Kidney (tissue), 22 donors: ENCODE measurements around the gene DNAJB7. TPM values are rescaled to one million over a fixed set of nuclear protein-coding genes. Genes with fewer than 3 reads are reported as not detected.

Source experiments
- DNase-seq, 5 donors: peaks; one replicate each; pipeline ENCODE4 v3.0.0-alpha.2; 2013 to 2020
- FAIRE-seq: peaks from 2 replicates; lab custom pipeline; 2012; peaks lifted over from hg19 to GRCh38; lab: Jason Lieb, UNC
- H3K27ac ChIP-seq, 2 donors: one replicate each; pipeline ENCODE4 v1.7.0; 2013; ENCODE audit warnings: low read depth in 2 of 2, low read length in 2 of 2, inconsistent platforms in 1 of 2
- H3K27me3 ChIP-seq: one replicate; pipeline ENCODE4 v1.7.1; 2013; ENCODE audit warnings: low read length, inconsistent platforms; ENCODE audit not compliant: control insufficient read depth, insufficient read depth
- H3K36me3 ChIP-seq, 3 donors: one replicate each; pipeline versions ENCODE4 v1.7.0 to v1.7.1; 2013; ENCODE audit warnings: low read length in 3 of 3, control low read depth in 1 of 3, inconsistent platforms in 1 of 3; ENCODE audit not compliant: insufficient read depth in 3 of 3, control insufficient read depth in 2 of 3
- H3K4me1 ChIP-seq, 3 donors: one replicate each; pipeline versions ENCODE4 v1.7.0 to v1.7.1; 2013; ENCODE audit warnings: low read length in 3 of 3, inconsistent platforms in 1 of 3, low read depth in 1 of 3; ENCODE audit not compliant: control insufficient read depth in 2 of 3, insufficient read depth in 2 of 3
- H3K4me3 ChIP-seq, 3 donors: one replicate each; pipeline versions ENCODE4 v1.7.0 to v1.8.1; 2013; ENCODE audit warnings: low read length in 3 of 3, control low read depth in 1 of 3, inconsistent platforms in 1 of 3
- H3K9ac ChIP-seq, 3 donors: one replicate each; pipeline versions ENCODE4 v1.7.0 to v1.7.1; 2013; ENCODE audit warnings: low read length in 3 of 3, control low read depth in 1 of 3, inconsistent platforms in 1 of 3
- H3K9me3 ChIP-seq, 3 donors: one replicate each; pipeline versions ENCODE4 v1.7.0 to v1.7.1; 2013; ENCODE audit warnings: low read length in 3 of 3, control low read depth in 1 of 3, inconsistent platforms in 1 of 3; ENCODE audit not compliant: control insufficient read depth in 2 of 3, insufficient read depth in 1 of 3
- CTCF ChIP-seq: IDR thresholded peaks from 3 replicates; pipeline ENCODE4 v1.5.1; 2012; ENCODE audit warnings: mild to moderate bottlenecking, moderate library complexity, borderline replicate concordance; ENCODE audit not compliant: insufficient read depth; ENCODE audit errors: extremely low read depth
- intact Hi-C: fragments of 100-400 bp; cut with DNase I; formaldehyde crosslinking; loops from one replicate; pipeline ENCODE4 v1.11.1; 2022
- long read RNA-seq, 10 donors: library from polyadenylated mRNA in 1 of 10; unstranded in 1 of 10; transcript quantifications; one replicate each; pipeline ENCODE4 v2.0.0 and lab custom pipeline, GENCODE V29; 2021 to 2026
- polyA plus RNA-seq: library from polyadenylated mRNA; stranded (reverse); fragments of 350-450 nt; fragmentation: Illumina TruSeq; extraction: RNeasy Lipid Tissue Mini Kit (QIAGEN cat#74804); gene quantifications from one replicate; pipeline ENCODE4 v1.2.3, GENCODE V29; 2014; ENCODE audit warnings: low read depth, low replicate concordance; ENCODE audit not compliant: insufficient read depth
- total RNA-seq: library from RNA; stranded (reverse); fragmentation: NEBNext Ultra II Directional; extraction: Animal tissue kit (Norgen Biotek cat#: 25700); gene quantifications from one replicate; pipeline ENCODE4 v1.2.1, GENCODE V29; 2021
- donor health status: control.
- donor health status: control.
- donor health status: control.
- donor health status: control.
- donor health status: control.
- donor health status: DM: yes; HTN: yes; CAD: no.
- donor health status: Normal renal cell carcinoma (clear cell type).

The DNAJB7 gene
- total RNA-seq (not detected), polyA plus RNA-seq (not detected)
- long read RNA-seq, donor 1, partial matches to known transcripts, result 0 of 4 reads
- long read RNA-seq, donor 1, other reads (novel, unspliced or antisense), result 0 of 4 reads
- long read RNA-seq, donor 2, transcript DNAJB7-201 (1 exons, 2,578 nt), result major isoform, 5 of 5 reads
- long read RNA-seq, donor 2, partial matches to known transcripts, result 0 of 5 reads
- long read RNA-seq, donor 2, other reads (novel, unspliced or antisense), result 0 of 5 reads
- long read RNA-seq, donor 3, transcript DNAJB7-201 (1 exons, 2,578 nt), result major isoform, 5 of 5 reads
- long read RNA-seq, donor 3, partial matches to known transcripts, result 0 of 5 reads
- long read RNA-seq, donor 3, other reads (novel, unspliced or antisense), result 0 of 5 reads
- long read RNA-seq, donor 4, partial matches to known transcripts, result 0 of 3 reads
- long read RNA-seq, donor 4, other reads (novel, unspliced or antisense), result 0 of 3 reads
- long read RNA-seq, donor 5, result 0 reads
- long read RNA-seq, donor 6, transcript DNAJB7-201 (1 exons, 2,578 nt), result major isoform, 20 of 20 reads
- long read RNA-seq, donor 6, partial matches to known transcripts, result 0 of 20 reads
- long read RNA-seq, donor 6, other reads (novel, unspliced or antisense), result 0 of 20 reads
- long read RNA-seq, donor 7, partial matches to known transcripts, result 0 of 3 reads
- long read RNA-seq, donor 7, other reads (novel, unspliced or antisense), result 0 of 3 reads
- long read RNA-seq, donor 8, partial matches to known transcripts, result 0 of 2 reads
- long read RNA-seq, donor 8, other reads (novel, unspliced or antisense), result 0 of 2 reads
- long read RNA-seq, donor 9, partial matches to known transcripts, result 0 of 1 reads
- long read RNA-seq, donor 9, other reads (novel, unspliced or antisense), result 0 of 1 reads
- long read RNA-seq, donor 10, transcript DNAJB7-201 (1 exons, 2,578 nt), result major isoform, 7 of 7 reads
- long read RNA-seq, donor 10, partial matches to known transcripts, result 0 of 7 reads
- long read RNA-seq, donor 10, other reads (novel, unspliced or antisense), result 0 of 7 reads

- FAIRE-seq (no peak), DNase-seq (no peak)
- Histone ChIP-seq H3K27me3 (no peaks in the 10 kb centered on the region), H3K9me3 (no peaks in the 10 kb centered on the region), H3K36me3 (peaks cover 0 to 6% (median 2%) of the 10 kb centered on the region in 3 donors), H3K4me1 (peaks cover 0 to 4% (median 0%) of the 10 kb centered on the region in 3 donors), H3K9ac (no peak within 1 kb of the TSS), H3K4me3 (no peak within 1 kb of the TSS), H3K27ac (no peak within 1 kb of the TSS)
- intact Hi-C loops, result no loop called here
- no peak for TF ChIP-seq CTCF
These were observed at the start of gene DNAJB7 for GRCh38 chr22:40862013-40862412. Gene DNAJB7, minus strand, starts transcription at chr22:40862113. Its CDS starts 119 bp downstream, at chr22:40861994.

GRCh38 chr22:40908895-40909294 is 47.0 kb upstream of the DNAJB7 start:
- Histone ChIP-seq H3K36me3 (peaks cover 0 to 25% (median 3%) of the 10 kb centered on the region in 3 donors), H3K9me3 (no peaks in the 10 kb centered on the region), H3K27ac (no peak overlapping the region), H3K4me3 (no peak overlapping the region), H3K27me3 (no peaks in the 10 kb centered on the region), H3K4me1 (no peaks in the 10 kb centered on the region), H3K9ac (no peak overlapping the region)
- intact Hi-C loops, result no loop called here
- no peak for FAIRE-seq
- TF ChIP-seq CTCF, result no peak
- no peak for DNase-seq

GRCh38 chr22:40904101-40904500 is 42.2 kb upstream of the DNAJB7 start:
- FAIRE-seq (no peak), DNase-seq (no peak)
- intact Hi-C loops, result no loop called here
- no peak for TF ChIP-seq CTCF
- H3K9me3 ChIP-seq, result no peaks in the 10 kb centered on the region
- no peak overlapping the region for H3K4me3 ChIP-seq
- H3K4me1 ChIP-seq, result no peaks in the 10 kb centered on the region
- H3K9ac ChIP-seq, result no peak overlapping the region
- H3K27ac ChIP-seq, result no peak overlapping the region
- H3K27me3 ChIP-seq, result no peaks in the 10 kb centered on the region
- H3K36me3 ChIP-seq, result peaks cover 0 to 20% (median 0%) of the 10 kb centered on the region in 3 donors
